ENCODE data around the gene ERBB4.

GRCh38 chr2:212520340-212520739, 18.3 kb downstream of the ERBB4 start:
- TF ChIP-seq SIN3A (IDR thresholded peaks at IDR 0.05; ENCODE audit: low read depth, low read length): no peak
- TF ChIP-seq EP300 (IDR thresholded peaks at IDR 0.05; ENCODE audit: borderline replicate concordance in 1 of 2, control insufficient read depth in 1 of 2, low read depth in 2 of 2, low read length in 2 of 2): no peak
- TF ChIP-seq MEF2A (IDR thresholded peaks at IDR 0.05; ENCODE audit: insufficient read depth, low read depth, low read length): no peak
- peak; percentile 18 to 54 (median 21); a peak in 2 of 6 replicates for TF ChIP-seq CTCF (IDR thresholded peaks at IDR 0.05 in 2 of 3, conservative IDR thresholded peaks at IDR 0.05 in 1 of 3; ENCODE audit: control insufficient read depth in 2 of 3, extremely low read depth in 1 of 3, insufficient read depth in 1 of 3, low read depth in 3 of 3, low read length in 3 of 3)
- TF ChIP-seq POLR2A (IDR thresholded peaks at IDR 0.05; ENCODE audit: low read depth, low read length): no peak
- TF ChIP-seq MTA3 (IDR thresholded peaks at IDR 0.05; ENCODE audit: borderline replicate concordance, low read length): no peak
- no peak for TF ChIP-seq MYC (IDR thresholded peaks at IDR 0.05; ENCODE audit: insufficient read depth, insufficient read length, insufficient replicate concordance, low read length, severe bottlenecking)
- TF ChIP-seq JUND (IDR thresholded peaks at IDR 0.05; ENCODE audit: low read depth, low read length): no peak
